Measurements from ENCODE around the gene NIT1. TPM values are rescaled to one million over a fixed set of nuclear protein-coding genes. Genes with fewer than 3 reads are reported as not detected.

The NIT1 gene
- total and polyA plus RNA-seq, 10 donors: 27.7 to 48.2 (median 39.1) TPM

- H3K36me3 ChIP-seq: peaks cover 0 to 26% (median 0%) of the 10 kb centered on the region in 6 donors
- WGBS, 5 donors: 11 to 42% (median 16%) methylated on average over 6 to 9 of the region's 9 CpGs
- peak within 1 kb of the TSS; percentile 73 to 99 (median 96) for H3K27ac ChIP-seq
- peak; percentile 97 for DNase-seq
- no peaks in the 10 kb centered on the region for H3K9me3 ChIP-seq
- intact Hi-C loops (cut with DNase I; ENCODE audit: low total_unique reads): no loop called here
- TF ChIP-seq POLR2AphosphoS5 (IDR thresholded peaks at IDR 0.05) (peak; percentile 91 to 96 (median 95)), CTCF (IDR thresholded peaks at IDR 0.05 in 8 of 11, conservative IDR thresholded peaks at IDR 0.05 in 3 of 11) (peak in 1 of 11 experiments; percentile 25), POLR2A (IDR thresholded peaks at IDR 0.05) (peak in 2 of 3 donors; percentile 27 to 29)
- peaks cover 16 to 70% (median 60%) of the 10 kb centered on the region in 6 donors for H3K4me1 ChIP-seq
- H3K27me3 ChIP-seq (replicated peaks in 1 of 7): no peaks in the 10 kb centered on the region
- peak within 1 kb of the TSS; percentile 43 to 96 (median 79) for H3K4me3 ChIP-seq
These were observed 48.1 kb upstream of the NIT1 start, which contains the start of gene ARHGAP30 for GRCh38 chr1:161069731-161070270. TSS of gene ARHGAP30 (minus strand) at chr1:161069891. CDS start at chr1:161069624, 267 bp downstream.

DNA sequence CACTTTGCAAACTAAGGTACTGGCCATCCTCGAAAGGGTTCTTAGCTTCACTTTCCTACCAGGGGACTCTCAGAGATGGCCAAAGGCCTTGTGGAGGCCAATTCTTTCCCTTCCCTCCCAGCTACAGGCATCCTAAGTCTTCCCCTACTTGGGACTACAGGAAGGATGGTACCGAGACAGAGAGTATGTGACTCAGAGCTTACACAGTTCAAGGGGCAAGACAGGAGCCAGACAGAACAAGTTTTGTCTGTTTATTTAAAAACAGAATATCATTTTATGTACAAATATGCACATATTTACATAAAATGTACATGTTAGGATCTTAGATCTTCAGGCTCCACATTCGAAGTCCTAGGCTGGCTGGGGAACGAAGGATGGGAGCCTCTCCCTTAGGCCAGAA, 47.1 kb upstream of the NIT1 start:
- H3K9me3 ChIP-seq: no peaks in the 10 kb centered on the region
- H3K27ac ChIP-seq: peak overlapping the region in 7 of 8 donors; percentile 73 to 99 (median 96)
- peaks cover 16 to 61% (median 50%) of the 10 kb centered on the region in 6 donors for H3K4me1 ChIP-seq
- TF ChIP-seq POLR2AphosphoS5 (IDR thresholded peaks at IDR 0.05): no peak
- no peak for DNase-seq
- no peaks in the 10 kb centered on the region for H3K27me3 ChIP-seq (replicated peaks in 1 of 7)
- peak overlapping the region in 1 of 8 donors; percentile 80 for H3K4me3 ChIP-seq
- peaks cover 0 to 17% (median 0%) of the 10 kb centered on the region in 6 donors for H3K36me3 ChIP-seq
- intact Hi-C loops (cut with DNase I; ENCODE audit: low total_unique reads): no loop called here
- WGBS, 5 donors: 94 to 95% (median 94%) methylated on average over 4 of the region's 4 CpGs

GRCh38 chr1:161071886-161072371, 46.0 kb upstream of the NIT1 start:
- Histone ChIP-seq H3K27ac (peak overlapping the region in 1 of 8 donors; percentile 99), H3K4me3 (no peak overlapping the region), H3K9me3 (no peaks in the 10 kb centered on the region), H3K4me1 (peaks cover 5 to 49% (median 38%) of the 10 kb centered on the region in 6 donors), H3K27me3 (replicated peaks in 1 of 7) (no peaks in the 10 kb centered on the region), H3K36me3 (peaks cover 0 to 7% (median 0%) of the 10 kb centered on the region in 6 donors)
- intact Hi-C loops (cut with DNase I; ENCODE audit: low total_unique reads): no loop called here
- DNase-seq: peak; percentile 89
- no peak for TF ChIP-seq POLR2AphosphoS5 (IDR thresholded peaks at IDR 0.05)
- TF ChIP-seq POLR2A (IDR thresholded peaks at IDR 0.05): no peak
- TF ChIP-seq CTCF (IDR thresholded peaks at IDR 0.05 in 8 of 11, conservative IDR thresholded peaks at IDR 0.05 in 3 of 11): peak in 10 of 11 experiments; percentile 33 to 69 (median 62)
- WGBS, 5 donors: 61 to 74% (median 66%) methylated on average over 9 of the region's 9 CpGs

GRCh38 chr1:161072751-161073449, 45.0 kb upstream of the NIT1 start:
- Histone ChIP-seq H3K36me3 (no peaks in the 10 kb centered on the region), H3K9me3 (no peaks in the 10 kb centered on the region), H3K4me3 (no peak overlapping the region), H3K4me1 (peaks cover 0 to 39% (median 29%) of the 10 kb centered on the region in 6 donors), H3K27ac (no peak overlapping the region), H3K27me3 (replicated peaks in 1 of 7) (no peaks in the 10 kb centered on the region)
- WGBS, 5 donors: 91 to 96% (median 93%) methylated on average over 19 of the region's 19 CpGs
- no peak for DNase-seq
- intact Hi-C loops (cut with DNase I; ENCODE audit: low total_unique reads): no loop called here
- TF ChIP-seq POLR2AphosphoS5 (IDR thresholded peaks at IDR 0.05): no peak
- no peak for TF ChIP-seq POLR2A (IDR thresholded peaks at IDR 0.05)
- no peak for TF ChIP-seq CTCF (IDR thresholded peaks at IDR 0.05 in 8 of 11, conservative IDR thresholded peaks at IDR 0.05 in 3 of 11)

All from spleen (tissue), 11 donors.